Measurements from ENCODE around the gene PLEKHB1. TPM values are rescaled to one million over a fixed set of nuclear protein-coding genes. Genes with fewer than 3 reads are reported as not detected.

PLEKHB1 gene
- total and polyA plus RNA-seq, 8 donors, result 5.3 to 90.1 (median 13.4) TPM; not detected in 1

GRCh38 chr11:73659961-73660360 is 13.6 kb downstream of the PLEKHB1 start:
- DNase-seq, result peak in 1 of 2 donors; percentile 78
- Histone ChIP-seq H3K27ac (no peak overlapping the region), H3K36me3 (peaks cover 0 to 15% (median 0%) of the 10 kb centered on the region in 4 donors), H3K27me3 (no peaks in the 10 kb centered on the region), H3K4me3 (no peak overlapping the region), H3K9me3 (no peaks in the 10 kb centered on the region), H3K4me1 (peaks cover 12 to 24% (median 17%) of the 10 kb centered on the region in 4 donors)
- intact Hi-C loops (cut with DNase I; ENCODE audit: low total_unique reads), result loop anchor here (5.0 kb wide), 1 partner anchor 258 kb away; no protein-coding TSS in a partner anchor
- 53 to 79% (median 67%) methylated on average over 3 of the region's 3 CpGs for WGBS, 5 donors
- TF ChIP-seq CTCF (IDR thresholded peaks at IDR 0.05) (no peak), POLR2A (IDR thresholded peaks at IDR 0.05) (no peak), EP300 (IDR thresholded peaks at IDR 0.05) (no peak), POLR2AphosphoS5 (IDR thresholded peaks at IDR 0.05) (no peak)

- peaks cover 0 to 9% (median 0%) of the 10 kb centered on the region in 4 donors for H3K36me3 ChIP-seq
- no peaks in the 10 kb centered on the region for H3K9me3 ChIP-seq
- H3K4me1 ChIP-seq, result peaks cover 12 to 24% (median 17%) of the 10 kb centered on the region in 4 donors
- H3K4me3 ChIP-seq, result peak overlapping the region in 3 of 4 donors; percentile 30 to 36 (median 35)
- DNase-seq, result no peak
- intact Hi-C loops (cut with DNase I; ENCODE audit: low total_unique reads), result no loop called here
- no peak overlapping the region for H3K27ac ChIP-seq
- TF ChIP-seq CTCF (IDR thresholded peaks at IDR 0.05), result no peak
- no peak for TF ChIP-seq POLR2AphosphoS5 (IDR thresholded peaks at IDR 0.05)
- no peak for TF ChIP-seq EP300 (IDR thresholded peaks at IDR 0.05)
- no peak for TF ChIP-seq POLR2A (IDR thresholded peaks at IDR 0.05)
- H3K27me3 ChIP-seq, result no peaks in the 10 kb centered on the region
- 26 to 72% (median 42%) methylated on average over 5 to 25 of the region's 25 CpGs for WGBS, 5 donors
These were observed 14.2 kb downstream of the PLEKHB1 start for GRCh38 chr11:73660497-73661034.

GRCh38 chr11:73661035-73661628 is 14.8 kb downstream of the PLEKHB1 start:
- TF ChIP-seq POLR2AphosphoS5 (IDR thresholded peaks at IDR 0.05) (peak in 2 of 3 donors; percentile 29 to 70), POLR2A (IDR thresholded peaks at IDR 0.05) (no peak), CTCF (IDR thresholded peaks at IDR 0.05) (peak in 5 of 7 experiments; percentile 93 to 98 (median 97)), EP300 (IDR thresholded peaks at IDR 0.05) (no peak)
- Histone ChIP-seq H3K27me3 (no peaks in the 10 kb centered on the region), H3K4me1 (peaks cover 12 to 24% (median 17%) of the 10 kb centered on the region in 4 donors), H3K9me3 (no peaks in the 10 kb centered on the region), H3K4me3 (peak overlapping the region; percentile 27 to 36 (median 32)), H3K36me3 (peaks cover 0 to 3% (median 0%) of the 10 kb centered on the region in 4 donors), H3K27ac (peak overlapping the region in 1 of 5 donors; percentile 7)
- peak; percentile 91 to 95 for DNase-seq
- intact Hi-C loops (cut with DNase I; ENCODE audit: low total_unique reads), result no loop called here
- WGBS, 5 donors, result 4 to 20% (median 9%) methylated on average over 11 to 40 of the region's 40 CpGs

GRCh38 chr11:73662445-73663157 is 16.2 kb downstream of the PLEKHB1 start:
- Histone ChIP-seq H3K27me3 (no peaks in the 10 kb centered on the region), H3K27ac (no peak overlapping the region), H3K4me1 (peaks cover 12 to 24% (median 17%) of the 10 kb centered on the region in 4 donors), H3K36me3 (no peaks in the 10 kb centered on the region), H3K4me3 (no peak overlapping the region), H3K9me3 (no peaks in the 10 kb centered on the region)
- TF ChIP-seq CTCF (IDR thresholded peaks at IDR 0.05) (no peak), EP300 (IDR thresholded peaks at IDR 0.05) (no peak), POLR2AphosphoS5 (IDR thresholded peaks at IDR 0.05) (no peak), POLR2A (IDR thresholded peaks at IDR 0.05) (no peak)
- intact Hi-C loops (cut with DNase I; ENCODE audit: low total_unique reads), result no loop called here
- no peak for DNase-seq
- WGBS, 5 donors, result 90 to 95% (median 92%) methylated on average over 3 of the region's 3 CpGs
